K562 (cell line): ENCODE measurements around the gene MC1R. TPM values are rescaled to one million over a fixed set of nuclear protein-coding genes. Genes with fewer than 3 reads are reported as not detected.
"Not testable (repeated sequence)": the region's sequence is repeated elsewhere in the genome, so short reads cannot be mapped to it uniquely, and the experiment has no call there.

Experiments
- ATAC-seq: fragments of 200-7000 bp; cut with Tn5 transposase; 3 replicates; pipeline ENCODE4 v1.9.1; 2020; ENCODE audit warnings: moderate library complexity
- BruUV-seq: library from RNA; stranded (reverse); fragments of 400-500 nt; replicated peaks from 2 replicates; lab custom pipeline; 2021; lab: Mats Ljungman, UMichigan
- CTCF ChIA-PET: fragments of 300-600 bp; formaldehyde crosslinking; extraction: SDS; loops from one replicate; lab custom pipeline; 2021; ENCODE audit warnings: low intra/inter-chr PET ratio; lab: Yijun Ruan, JAX
- POLR2A ChIA-PET: fragments of 300-600, 350-650 bp; sonication (Branson Sonifier 250); formaldehyde crosslinking; extraction: SDS; loops from one replicate; lab custom pipeline; 2021; ENCODE audit warnings: antibody characterized with exemption, inconsistent platforms; lab: Yijun Ruan, JAX
- DNase-seq, 4 experiments: peaks; one replicate each; pipeline versions ENCODE4 v3.0.0 to v3.0.0-alpha.2; 2011 to 2018; ENCODE audit warnings: low spot score in 3 of 4, mixed read lengths in 3 of 4; ENCODE audit errors: extremely low read depth in 1 of 4
- FAIRE-seq: peaks from 2 replicates; lab custom pipeline; 2011; peaks lifted over from hg19 to GRCh38; lab: Jason Lieb, UNC
- H2AFZ ChIP-seq: 2 replicates; pipeline ENCODE4 v1.6.0; 2011; ENCODE audit warnings: low read depth, low read length, control low read depth, inconsistent platforms
- H3K27ac ChIP-seq: fragments of 200-600 bp; 3 replicates; pipeline ENCODE4 v1.8.0; 2011; ENCODE audit warnings: low read depth, mild to moderate bottlenecking, control low read depth, inconsistent platforms, low read length, moderate library complexity, mixed read lengths; ENCODE audit errors: extremely low read depth
- H3K27me3 ChIP-seq, 2 experiments: fragments of 300-600 bp in 1 of 2; 2 replicates in 1 of 2; 3 replicates in 1 of 2; pipeline versions ENCODE4 v1.6.0 to v1.8.0; 2011; ENCODE audit warnings: inconsistent platforms in 2 of 2, low read length in 2 of 2, mild to moderate bottlenecking in 1 of 2, mixed read lengths in 1 of 2, moderate library complexity in 1 of 2; ENCODE audit not compliant: control insufficient read depth in 2 of 2, insufficient read depth in 2 of 2
- H3K36me3 ChIP-seq: fragments of 300-600 bp; 3 replicates; pipeline ENCODE4 v1.8.0; 2011; ENCODE audit warnings: mild to moderate bottlenecking, low read length, inconsistent platforms; ENCODE audit not compliant: control insufficient read depth, insufficient read depth
- H3K4me1 ChIP-seq, 2 experiments: fragments of 200-600 bp in 1 of 2; replicated peaks in 1 of 2; 2 replicates in 1 of 2; 3 replicates in 1 of 2; pipeline versions ENCODE4 v1.5.1 to v1.8.0; 2011; ENCODE audit warnings: inconsistent platforms in 2 of 2, low read length in 2 of 2, mild to moderate bottlenecking in 1 of 2, mixed read lengths in 1 of 2, moderate library complexity in 1 of 2; ENCODE audit not compliant: control insufficient read depth in 2 of 2, insufficient read depth in 2 of 2
- H3K4me2 ChIP-seq: 2 replicates; pipeline ENCODE4 v1.6.1; 2011; ENCODE audit warnings: low read length, control low read depth, inconsistent platforms, mixed read lengths; ENCODE audit not compliant: insufficient read depth
- H3K4me3 ChIP-seq: fragments of 200-600 bp; sonication (generic), shearing (Covaris generic); 2 replicates; pipeline ENCODE4 v1.5.1; 2016; ENCODE audit warnings: control low read depth, inconsistent platforms
- H3K79me2 ChIP-seq: fragments of 200-600 bp; 3 replicates; pipeline ENCODE4 v1.8.0; 2011; ENCODE audit warnings: low read length, inconsistent platforms; ENCODE audit not compliant: control insufficient read depth, insufficient read depth
- H3K9ac ChIP-seq, 2 experiments: 2 replicates each; pipeline versions ENCODE4 v1.6.0 to v1.6.1; 2011; ENCODE audit warnings: low read depth in 2 of 2, low read length in 2 of 2, control low read depth in 1 of 2, inconsistent platforms in 1 of 2, mild to moderate bottlenecking in 1 of 2, mixed read lengths in 1 of 2; ENCODE audit not compliant: insufficient read depth in 1 of 2
- H3K9me1 ChIP-seq: one replicate; pipeline ENCODE4 v1.6.0; 2011; ENCODE audit warnings: inconsistent platforms, mild to moderate bottlenecking, low read length, moderate library complexity; ENCODE audit not compliant: control insufficient read depth, insufficient read depth
- H3K9me3 ChIP-seq: replicated peaks from 2 replicates; pipeline ENCODE4 v1.5.1; 2011; ENCODE audit warnings: low read depth, low read length, inconsistent platforms; ENCODE audit not compliant: control insufficient read depth, insufficient read depth
- H4K20me1 ChIP-seq: replicated peaks from 2 replicates; pipeline ENCODE4 v1.6.1; 2011; ENCODE audit warnings: low read length, inconsistent platforms, mixed read lengths; ENCODE audit not compliant: control insufficient read depth, insufficient read depth
- CREBBP ChIP-seq: IDR thresholded peaks from one replicate; pipeline ENCODE4 v1.6.1; 2012; ENCODE audit warnings: low read depth, mild to moderate bottlenecking, control low read depth, inconsistent platforms, low read length
- MEIS2 ChIP-seq: fragments of 450-650 bp; IDR thresholded peaks from 2 replicates; pipeline ENCODE4 v1.6.1; 2014; ENCODE audit warnings: mild to moderate bottlenecking; ENCODE audit not compliant: partially characterized antibody
- POLR2A ChIP-seq: fragments of 450-650 bp; conservative IDR thresholded peaks from 2 replicates; pipeline ENCODE4 v1.6.1; 2016
- RBFOX2 ChIP-seq: fragments of 200-400 bp; formaldehyde crosslinking; IDR thresholded peaks from 2 replicates; pipeline ENCODE4 v1.6.1; 2017; ENCODE audit warnings: low read depth, mild to moderate bottlenecking, low read length, moderate library complexity
- SPI1 ChIP-seq: IDR thresholded peaks from 2 replicates; pipeline ENCODE4 v1.6.1; 2011; ENCODE audit warnings: low read depth, low read length, control low read depth, borderline replicate concordance
- ZNF3 ChIP-seq: fragments of 250-450 bp; sonication (Bioruptor Pico); IDR thresholded peaks from 2 replicates; pipeline ENCODE4 v1.5.0; 2021; ENCODE audit warnings: mild to moderate bottlenecking, moderate library complexity
- WGBS: fragments of 100-300 bp; shearing (Covaris generic); methylation state at CpG from one replicate; pipeline ENCODE4 v1.1.6; 2016; ENCODE audit warnings: low coverage, mixed read lengths; ENCODE audit not compliant: insufficient coverage; ENCODE audit errors: missing lambda C conversion rate; 5-methylcytosine and 5-hydroxymethylcytosine counted together
- in situ Hi-C: fragments of 300-500 bp; cut with MboI; formaldehyde crosslinking; loops from 4 replicates; pipeline ENCODE4 v1.15.0; 2018; ENCODE audit warnings: inconsistent platforms, mixed read lengths
- intact Hi-C: fragments of 100-400 bp; cut with micrococcal nuclease; formaldehyde crosslinking; loops from 2 replicates; pipeline ENCODE4 v1.14.2; 2022
- polyA plus RNA-seq, 8 experiments: library from polyadenylated mRNA; depleted of rRNA in 4 of 8; stranded (reverse) in 5 of 8; unstranded in 3 of 8; fragments of >200 nt; fragmentation: Nextera tagmentation in 2 of 8; fragmentation: Illumina TruSeq in 1 of 8; extraction: Ambion mirVana in 2 of 8; extraction: Trizol in 1 of 8; gene quantifications; 2 replicates each; pipeline versions ENCODE4 v1.2.1 to v1.2.3, GENCODE V29; 2011 to 2014; ENCODE audit warnings: inconsistent platforms in 1 of 8, missing spikeins in 1 of 8
- total RNA-seq, 7 experiments: library from RNA; depleted of rRNA in 6 of 7; stranded (reverse); fragments of >200 nt in 6 of 7; fragmentation: Illumina TruSeq in 2 of 7; extraction: Trizol in 2 of 7; gene quantifications; 2 replicates each; pipeline versions ENCODE4 v1.2.1 to v1.2.3, GENCODE V29; 2011 to 2021; ENCODE audit warnings: low replicate concordance in 1 of 7
- TF ChIP-seq, protein P1 (sequence below): fragments of 250-450 bp; sonication (Bioruptor Pico); IDR thresholded peaks from 2 replicates; pipeline ENCODE4 v1.5.0; 2021

MC1R gene
- total and polyA plus RNA-seq, 9 of the 15 experiments (the other 6 are each of a cell fraction or from before 2014, with no cell fraction given): 0.14 to 5.3 (median 2.5) TPM; not detected in 1

DNA sequence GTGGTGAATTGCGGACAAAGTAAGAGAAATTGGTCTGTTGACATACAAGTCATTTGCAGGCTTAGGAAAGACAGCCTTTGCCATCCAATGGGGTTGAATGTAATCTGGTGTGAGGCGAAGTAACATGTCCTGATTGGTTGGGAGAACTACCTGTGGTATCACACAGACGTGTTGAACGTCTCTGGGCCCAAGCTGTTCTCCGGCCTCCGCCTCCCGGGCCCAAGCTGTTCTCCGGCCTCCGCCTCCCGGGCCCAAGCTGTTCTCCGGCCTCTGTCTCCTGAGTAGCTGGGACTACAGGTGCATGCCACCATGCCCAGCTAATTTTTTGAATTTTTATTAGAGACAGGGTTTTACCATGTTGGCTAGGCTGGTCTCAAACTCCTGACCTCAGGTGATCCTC, 49.4 kb downstream of the MC1R start:
- H3K36me3 ChIP-seq: peaks cover 36% of the 10 kb centered on the region; the same call in 2 of the 3 replicates
- H3K79me2 ChIP-seq: peaks cover 36% of the 10 kb centered on the region
- H3K4me3 ChIP-seq, POLR2A ChIA-PET, H3K9me1 ChIP-seq, H3K9me3 ChIP-seq, H3K27ac ChIP-seq, ATAC-seq, H3K9ac ChIP-seq, CTCF ChIA-PET, H3K27me3 ChIP-seq, BruUV-seq, intact Hi-C loops, in situ Hi-C loops, FAIRE-seq, H2AFZ ChIP-seq, H3K4me2 ChIP-seq: not testable (repeated sequence)
- H3K4me1 ChIP-seq: peaks cover 16 to 37% of the 10 kb centered on the region in 2 experiments; a peak in 4 of 5 replicates
- H4K20me1 ChIP-seq: peaks cover 12% of the 10 kb centered on the region; the same call in 1 of the 2 replicates
- TF ChIP-seq POLR2A (0 out of 2 replicates have a peak, but pooled peaks have one; percentile 12), RBFOX2 (0 out of 2 replicates have a peak, but pooled peaks have one; percentile 16)
- peak in 3 of 4 experiments; percentile 28 to 42 (median 36) for DNase-seq
- WGBS: 69% methylated on average over 11 of the region's 11 CpGs

DNA sequence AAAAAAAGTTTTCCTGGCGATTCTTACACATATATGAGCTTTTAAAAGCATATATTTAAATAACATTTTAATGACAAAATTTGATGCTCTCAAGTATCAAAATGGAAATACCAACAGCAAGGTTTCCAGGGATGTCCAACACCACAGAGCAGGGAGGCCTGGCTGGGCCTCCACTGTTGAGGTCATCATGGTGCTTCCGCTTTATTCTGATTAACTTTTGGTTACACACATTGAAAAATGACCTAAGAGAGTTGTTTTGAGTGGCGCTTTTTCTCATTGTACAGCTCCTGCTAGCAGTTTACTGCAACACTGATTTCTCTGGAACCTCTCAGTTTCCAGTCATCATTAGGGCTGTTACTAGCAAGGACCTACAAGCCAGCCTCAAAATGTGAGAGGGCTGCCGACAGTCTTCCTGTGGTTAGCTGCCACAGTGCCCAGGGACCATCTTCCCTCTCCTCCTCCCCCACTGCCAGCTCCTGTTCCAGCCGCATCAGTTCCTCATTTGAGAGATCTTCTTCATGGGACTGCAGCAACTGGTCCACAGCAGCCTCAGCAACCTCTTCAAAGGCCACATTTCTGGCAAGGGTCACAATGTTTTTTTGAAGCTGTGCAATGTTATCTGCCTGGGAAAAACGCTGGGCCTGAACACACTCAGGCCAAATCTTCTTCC, 51.2 kb downstream of the MC1R start:
- in situ Hi-C loops: no loop called here
- Histone ChIP-seq H3K79me2 (peaks cover 54% of the 10 kb centered on the region), H3K36me3 (peaks cover 38% of the 10 kb centered on the region; the same call in 2 of the 3 replicates), H3K27ac (no peak overlapping the region), H2AFZ (no peak overlapping the region), H3K4me1 (peaks cover 22 to 32% of the 10 kb centered on the region in 2 experiments; a peak in 4 of 5 replicates), H3K4me3 (no peak overlapping the region), H3K4me2 (peak overlapping the region; percentile 94; the same call in 1 of the 2 replicates), H3K9me1 (no peaks in the 10 kb centered on the region), H4K20me1 (peaks cover 8% of the 10 kb centered on the region; the same call in 1 of the 2 replicates), H3K9me3 (no peaks in the 10 kb centered on the region), H3K27me3 (no peaks in the 10 kb centered on the region), H3K9ac (peak overlapping the region in 1 of 2 experiments; percentile 57; a peak in 1 of 4 replicates)
- intact Hi-C loops: loop anchor here (10.0 kb wide), 1 partner anchor 45 kb away; the partner anchor contains the start of gene TUBB3
- WGBS: 54% methylated on average over 6 of the region's 6 CpGs
- CTCF ChIA-PET: no interaction called here
- FAIRE-seq (no peak), DNase-seq (no peak), ATAC-seq (no peak)
- TF ChIP-seq ZNF3 (CRISPR knock-in tag): no peak
- TF ChIP-seq SPI1: peak; percentile 86
- TF ChIP-seq, protein P1, sequence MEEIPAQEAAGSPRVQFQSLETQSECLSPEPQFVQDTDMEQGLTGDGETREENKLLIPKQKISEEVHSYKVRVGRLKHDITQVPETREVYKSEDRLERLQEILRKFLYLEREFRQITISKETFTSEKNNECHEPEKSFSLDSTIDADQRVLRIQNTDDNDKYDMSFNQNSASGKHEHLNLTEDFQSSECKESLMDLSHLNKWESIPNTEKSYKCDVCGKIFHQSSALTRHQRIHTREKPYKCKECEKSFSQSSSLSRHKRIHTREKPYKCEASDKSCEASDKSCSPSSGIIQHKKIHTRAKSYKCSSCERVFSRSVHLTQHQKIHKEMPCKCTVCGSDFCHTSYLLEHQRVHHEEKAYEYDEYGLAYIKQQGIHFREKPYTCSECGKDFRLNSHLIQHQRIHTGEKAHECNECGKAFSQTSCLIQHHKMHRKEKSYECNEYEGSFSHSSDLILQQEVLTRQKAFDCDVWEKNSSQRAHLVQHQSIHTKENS: no peak
- no peak for TF ChIP-seq MEIS2
- no peak for TF ChIP-seq CREBBP
- BruUV-seq: no TSS peak
- POLR2A ChIA-PET: interaction anchor here (0.7 to 2.2 kb wide), 6 partner anchors 9 to 82 kb away, joined by 3 to 17 read pairs (median 3); partner anchors contain the start of gene TUBB3
